B cell (primary cell): ENCODE measurements around the gene FOXL1. TPM values are rescaled to one million over a fixed set of nuclear protein-coding genes. Genes with fewer than 3 reads are reported as not detected.

Source experiments
- ATAC-seq: fragments of 200-7000 bp; cut with Tn5 transposase; one replicate; pipeline ENCODE4 v1.10.0; 2021; ENCODE audit warnings: low read depth, mild to moderate bottlenecking, moderate number of reproducible peaks, moderate library complexity
- CTCF ChIA-PET: fragments of 350-600 bp; sonication (Branson Sonifier 250); formaldehyde crosslinking; loops from one replicate; lab custom pipeline; 2021; ENCODE audit warnings: antibody characterized with exemption, inconsistent platforms; lab: Charles Lee
- POLR2A ChIA-PET: fragments of 350-600 bp; sonication (Branson Sonifier 250); formaldehyde crosslinking; loops from one replicate; lab custom pipeline; 2021; ENCODE audit warnings: antibody characterized with exemption; lab: Charles Lee
- DNase-seq: peaks from one replicate; pipeline ENCODE4 v3.0.0; 2013
- H2AFZ ChIP-seq: 2 replicates; pipeline ENCODE4 v1.6.1; 2012; ENCODE audit warnings: mild to moderate bottlenecking, low read depth, low read length; ENCODE audit not compliant: insufficient read depth, poor library complexity, severe bottlenecking
- H3K27ac ChIP-seq, 2 donors: 1 replicate in 1 of 2; 2 replicates in 1 of 2; pipeline ENCODE4 v1.5.1; 2012 to 2013; ENCODE audit warnings: low read length in 2 of 2, mild to moderate bottlenecking in 2 of 2, moderate library complexity in 1 of 2
- H3K27me3 ChIP-seq, 4 experiments: fragments of 200-600 bp in 1 of 4; sonication (generic) in 1 of 4; replicated peaks in 1 of 4; 1 replicate in 2 of 4; 2 replicates in 2 of 4; pipeline versions ENCODE4 v1.6.1 to v1.7.0; 2013 to 2016; ENCODE audit warnings: low read length in 3 of 4, mild to moderate bottlenecking in 2 of 4, mixed read lengths in 1 of 4, moderate library complexity in 1 of 4; ENCODE audit not compliant: insufficient read depth in 4 of 4, control insufficient read depth in 3 of 4; ENCODE audit errors: control extremely low read depth in 1 of 4
- H3K36me3 ChIP-seq, 2 experiments: replicated peaks in 1 of 2; 1 replicate in 1 of 2; 2 replicates in 1 of 2; pipeline versions ENCODE4 v1.6.1 to v1.7.1; 2013; ENCODE audit warnings: low read length in 1 of 2; ENCODE audit not compliant: insufficient read depth in 2 of 2, control insufficient read depth in 1 of 2; ENCODE audit errors: control extremely low read depth in 1 of 2, extremely low read depth in 1 of 2
- H3K4me1 ChIP-seq, 2 donors: fragments of 200-600 bp in 1 of 2; sonication (generic) in 1 of 2; 1 replicate in 1 of 2; 2 replicates in 1 of 2; pipeline versions ENCODE4 v1.5.1 to v1.6.1; 2013 to 2017; ENCODE audit warnings: low read length in 2 of 2; ENCODE audit not compliant: control insufficient read depth in 2 of 2, insufficient read depth in 2 of 2
- H3K4me2 ChIP-seq: replicated peaks from 2 replicates; pipeline ENCODE3; 2012; ENCODE audit warnings: mild to moderate bottlenecking, low read depth, low read length; ENCODE audit not compliant: poor library complexity, severe bottlenecking
- H3K4me3 ChIP-seq, 5 experiments: fragments of 200-600 bp in 1 of 5; sonication (generic) in 1 of 5; 1 replicate in 3 of 5; 2 replicates in 2 of 5; pipeline versions ENCODE4 v1.5.1 to v1.7.0; 2011 to 2016; ENCODE audit warnings: low read length in 4 of 5, mild to moderate bottlenecking in 4 of 5, low read depth in 2 of 5, control low read depth in 1 of 5, moderate library complexity in 1 of 5; ENCODE audit not compliant: insufficient read depth in 1 of 5; ENCODE audit errors: control extremely low read depth in 1 of 5, extremely low read depth in 1 of 5
- H3K79me2 ChIP-seq: fragments of 200-600 bp; sonication (generic); one replicate; pipeline ENCODE4 v1.6.0; 2016; ENCODE audit warnings: low read length; ENCODE audit not compliant: control insufficient read depth, insufficient read depth
- H3K9ac ChIP-seq: fragments of 200-600 bp; sonication (generic); 2 replicates; pipeline ENCODE4 v1.6.1; 2017; ENCODE audit warnings: mild to moderate bottlenecking, low read length, moderate library complexity
- H3K9me3 ChIP-seq, 3 donors: one replicate each; pipeline versions ENCODE4 v1.6.1 to v1.7.1; 2013; ENCODE audit warnings: low read length in 2 of 3; ENCODE audit not compliant: control insufficient read depth in 2 of 3, insufficient read depth in 1 of 3; ENCODE audit errors: control extremely low read depth in 1 of 3
- H4K20me1 ChIP-seq: 2 replicates; pipeline ENCODE4 v1.6.0; 2012; ENCODE audit warnings: mild to moderate bottlenecking, low read length; ENCODE audit not compliant: insufficient read depth, control insufficient read depth, poor library complexity, severe bottlenecking
- H3K27ac Mint-ChIP-seq: one replicate; pipeline ENCODE4 v1.8.0; 2021; ENCODE audit warnings: mixed read lengths
- H3K27me3 Mint-ChIP-seq: one replicate; pipeline ENCODE4 v1.8.0; 2021; ENCODE audit warnings: mixed read lengths
- H3K4me1 Mint-ChIP-seq: one replicate; pipeline ENCODE4 v1.8.0; 2021; ENCODE audit warnings: mixed read lengths
- H3K4me3 Mint-ChIP-seq: one replicate; pipeline ENCODE4 v1.8.0; 2021; ENCODE audit warnings: mixed read lengths
- H3K9me3 Mint-ChIP-seq: one replicate; pipeline ENCODE4 v1.8.0; 2022; ENCODE audit warnings: mixed read lengths; ENCODE audit not compliant: insufficient read depth
- CTCF ChIP-seq: fragments of 200-600 bp; IDR thresholded peaks from one replicate; pipeline ENCODE4 v1.8.0; 2022; ENCODE audit warnings: antibody characterized with exemption, mild to moderate bottlenecking
- EZH2 ChIP-seq: IDR thresholded peaks from 2 replicates; pipeline ENCODE4 v1.6.1; 2012; ENCODE audit warnings: borderline replicate concordance, low read depth, mild to moderate bottlenecking, moderate library complexity, low read length; ENCODE audit not compliant: insufficient read depth, poor library complexity, severe bottlenecking
- WGBS: methylation state at CpG from one replicate; pipeline ENCODE4 v1.1.5; 2013; ENCODE audit warnings: missing lambda C conversion rate; ENCODE audit not compliant: insufficient coverage; 5-methylcytosine and 5-hydroxymethylcytosine counted together
- intact Hi-C: fragments of 100-400 bp; cut with micrococcal nuclease; formaldehyde crosslinking; loops from one replicate; pipeline ENCODE4 v1.10.0; 2022
- polyA plus RNA-seq: library from polyadenylated mRNA; depleted of rRNA; stranded (reverse); fragments of >200 nt; gene quantifications from 2 replicates; pipeline ENCODE4 v1.2.3, GENCODE V29; 2012
- total RNA-seq, 2 donors: library from RNA; stranded (reverse); fragments of 120-200 nt in 1 of 2; gene quantifications; 1 replicate in 1 of 2; 2 replicates in 1 of 2; pipeline versions ENCODE4 v1.2.3 to v1.2.4, GENCODE V29; 2013 to 2022

Gene FOXL1
- total and polyA plus RNA-seq, 2 donors (not counting 1 experiment from before 2014, with no cell fraction given) = not detected

GRCh38 chr16:86584726-86585721 lies 6.7 kb downstream of the FOXL1 start:
- Histone ChIP-seq H3K27me3 (peaks cover 0 to 23% (median 7%) of the 10 kb centered on the region in 4 experiments), H3K79me2 (no peaks in the 10 kb centered on the region), H3K4me1 (no peaks in the 10 kb centered on the region), H3K27ac (no peak overlapping the region), H4K20me1 (no peaks in the 10 kb centered on the region), H3K9ac (no peak overlapping the region), H3K4me2 (no peak overlapping the region), H3K4me3 (no peak overlapping the region), H2AFZ (no peak overlapping the region), H3K9me3 (no peaks in the 10 kb centered on the region), H3K36me3 (no peaks in the 10 kb centered on the region)
- TF ChIP-seq EZH2 (no peak), CTCF (no peak)
- Mint-ChIP-seq H3K27me3 (peaks cover 39% of the 10 kb centered on the region), H3K4me3 (no peak overlapping the region), H3K27ac (no peak overlapping the region), H3K9me3 (no peaks in the 10 kb centered on the region), H3K4me1 (no peaks in the 10 kb centered on the region)
- ChIA-PET POLR2A (no interaction called here), CTCF (no interaction called here)
- ATAC-seq = no peak
- no peak for DNase-seq
- WGBS = 86% methylated on average over 9 of the region's 12 CpGs
- intact Hi-C loops = no loop called here
